ENCODE results near the gene NLRP14.

NLRP14 gene

GRCh38 chr11:7020183-7020917, at the start of gene NLRP14, which contains the start of gene ZNF214:
Gene NLRP14, plus strand, starts transcription at chr11:7020479. Its CDS starts 18,108 bp downstream, at chr11:7038587.
Gene ZNF214, minus strand, starts transcription at chr11:7020346. Its CDS starts 17,511 bp downstream, at chr11:7002835.
- peak; percentile 79 for DNase-seq

- no peak for DNase-seq
Measured at GRCh38 chr11:6979365-6979764, 40.9 kb upstream of the NLRP14 start.

GRCh38 chr11:6986487-6986886, 33.8 kb upstream of the NLRP14 start:
- no peak for DNase-seq

- DNase-seq: no peak
Measured at GRCh38 chr11:6988506-6988905, 31.8 kb upstream of the NLRP14 start.

- DNase-seq: no peak
Measured at GRCh38 chr11:6991227-6991626, 29.1 kb upstream of the NLRP14 start.

- DNase-seq: no peak
Measured at GRCh38 chr11:6992026-6992425, 28.3 kb upstream of the NLRP14 start.

GRCh38 chr11:6992457-6993417, 27.5 kb upstream of the NLRP14 start:
- DNase-seq: no peak

- DNase-seq: no peak
Measured at GRCh38 chr11:6995703-6996102, 24.6 kb upstream of the NLRP14 start.

- DNase-seq: no peak
Measured at GRCh38 chr11:7004482-7004881, 15.8 kb upstream of the NLRP14 start.

- no peak for DNase-seq
Measured at GRCh38 chr11:7014118-7014517, 6.2 kb upstream of the NLRP14 start.

- DNase-seq: no peak
Measured at GRCh38 chr11:7016011-7016410, 4.3 kb upstream of the NLRP14 start.

- peak; percentile 18 for DNase-seq
Measured at GRCh38 chr11:7019500-7020182, 638 bp upstream of the NLRP14 start.

- no peak for DNase-seq
Measured at GRCh38 chr11:7021318-7021717, 1.0 kb downstream of the NLRP14 start.

GRCh38 chr11:7028141-7028540, 7.9 kb downstream of the NLRP14 start:
- no peak for DNase-seq

- no peak for DNase-seq
Measured at GRCh38 chr11:7030836-7031235, 10.6 kb downstream of the NLRP14 start.

- no peak for DNase-seq
Measured at GRCh38 chr11:7031471-7031871, 11.2 kb downstream of the NLRP14 start.

- DNase-seq: no peak
Measured at GRCh38 chr11:7032692-7033091, 12.4 kb downstream of the NLRP14 start.

- DNase-seq: no peak
Measured at GRCh38 chr11:7034019-7034418, 13.7 kb downstream of the NLRP14 start.

- no peak for DNase-seq
Measured at GRCh38 chr11:7046474-7047175, 26.3 kb downstream of the NLRP14 start.

- no peak for DNase-seq
Measured at GRCh38 chr11:7050191-7050590, 29.9 kb downstream of the NLRP14 start.

- no peak for DNase-seq
Measured at GRCh38 chr11:7056828-7057513, 36.7 kb downstream of the NLRP14 start.

- DNase-seq: no peak
Measured at GRCh38 chr11:7057641-7058040, 37.4 kb downstream of the NLRP14 start.

Measured in 8988T (cell line).